CD4-positive, alpha-beta T cell treated with Interleukin-10 for 1 hour (primary cell): Measurements from ENCODE around the gene ASIC2.

ENCODE experiments used
- DNase-seq: peaks from one replicate; pipeline ENCODE4 v3.0.0-alpha.2; 2020

ASIC2 gene

GRCh38 chr17:33109336-33110072, 183.6 kb downstream of the ASIC2 start:
- no peak for DNase-seq

- DNase-seq: no peak
Measured at GRCh38 chr17:33106525-33107165, 186.4 kb downstream of the ASIC2 start.

- DNase-seq: no peak
Measured at GRCh38 chr17:33105911-33106310, 187.2 kb downstream of the ASIC2 start.

GRCh38 chr17:33099906-33100305, 193.2 kb downstream of the ASIC2 start:
- no peak for DNase-seq

- no peak for DNase-seq
Measured at GRCh38 chr17:33099252-33099651, 193.8 kb downstream of the ASIC2 start.

- no peak for DNase-seq
Measured at GRCh38 chr17:33097411-33097810, 195.7 kb downstream of the ASIC2 start.

GRCh38 chr17:33096161-33096560, 196.9 kb downstream of the ASIC2 start:
- DNase-seq: no peak

GRCh38 chr17:33091271-33091670, 201.8 kb downstream of the ASIC2 start:
- DNase-seq: no peak

- DNase-seq: no peak
Measured at GRCh38 chr17:33090806-33091205, 202.3 kb downstream of the ASIC2 start.

GRCh38 chr17:33086878-33087277, 206.2 kb downstream of the ASIC2 start:
- DNase-seq: no peak

- DNase-seq: no peak
Measured at GRCh38 chr17:33086041-33086440, 207.1 kb downstream of the ASIC2 start.

GRCh38 chr17:33085256-33085655, 207.8 kb downstream of the ASIC2 start:
- DNase-seq: no peak

- DNase-seq: no peak
Measured at GRCh38 chr17:33084755-33085154, 208.3 kb downstream of the ASIC2 start.

- DNase-seq: no peak
Measured at GRCh38 chr17:33082529-33083173, 210.4 kb downstream of the ASIC2 start.

- no peak for DNase-seq
Measured at GRCh38 chr17:33080091-33080490, 213.0 kb downstream of the ASIC2 start.

GRCh38 chr17:33079201-33079600, 213.9 kb downstream of the ASIC2 start:
- DNase-seq: no peak

- DNase-seq: no peak
Measured at GRCh38 chr17:33076979-33077378, 216.1 kb downstream of the ASIC2 start.

- DNase-seq: no peak
Measured at GRCh38 chr17:33073416-33073815, 219.7 kb downstream of the ASIC2 start.

- no peak for DNase-seq
Measured at GRCh38 chr17:33072421-33073161, 220.5 kb downstream of the ASIC2 start.

- no peak for DNase-seq
Measured at GRCh38 chr17:33071656-33072055, 221.4 kb downstream of the ASIC2 start.

GRCh38 chr17:33057564-33057963, 235.5 kb downstream of the ASIC2 start:
- DNase-seq: no peak

GRCh38 chr17:33056399-33057146, 236.5 kb downstream of the ASIC2 start:
- no peak for DNase-seq

GRCh38 chr17:33055746-33056145, 237.3 kb downstream of the ASIC2 start:
- DNase-seq: no peak
